Ovary (tissue), 9 donors: ENCODE measurements around the gene CRACR2A. TPM values are rescaled to one million over a fixed set of nuclear protein-coding genes. Genes with fewer than 3 reads are reported as not detected.

Source experiments
- DNase-seq, 5 donors: peaks; one replicate each; pipeline ENCODE4 v3.0.0-alpha.2; 2019 to 2020
- H3K27ac ChIP-seq, 2 donors: fragments of 200-600 bp; one replicate each; pipeline versions ENCODE4 v1.5.1 to v1.8.0; 2019 to 2022
- H3K27me3 ChIP-seq: fragments of 200-600 bp; one replicate; pipeline ENCODE4 v1.8.0; 2022
- H3K36me3 ChIP-seq: fragments of 200-600 bp; sonication (generic); one replicate; pipeline ENCODE4 v1.5.1; 2019
- H3K4me1 ChIP-seq: one replicate; pipeline ENCODE4 v1.8.1; 2013; ENCODE audit warnings: mild to moderate bottlenecking, moderate library complexity; ENCODE audit not compliant: insufficient read depth
- H3K4me3 ChIP-seq: fragments of 200-600 bp; sonication (generic); one replicate; pipeline ENCODE4 v1.5.1; 2017
- H3K9me3 ChIP-seq, 2 donors: fragments of 200-600 bp in 1 of 2; sonication (generic) in 1 of 2; one replicate each; pipeline versions ENCODE4 v1.5.1 to v1.8.1; 2013 to 2019; ENCODE audit warnings: mild to moderate bottlenecking in 1 of 2, moderate library complexity in 1 of 2
- CTCF ChIP-seq, 3 donors: fragments of 450-650 bp in 2 of 3; fragments of 200-600 bp in 1 of 3; IDR thresholded peaks; one replicate each; pipeline versions ENCODE4 v1.5.1 to v1.8.0; 2016 to 2022; ENCODE audit warnings: antibody characterized with exemption in 3 of 3, mild to moderate bottlenecking in 1 of 3
- EP300 ChIP-seq: sonication (generic); formaldehyde crosslinking; IDR thresholded peaks from one replicate; pipeline ENCODE4 v1.6.1; 2017; ENCODE audit warnings: antibody characterized with exemption
- POLR2A ChIP-seq: fragments of 450-650 bp; IDR thresholded peaks from one replicate; pipeline ENCODE4 v1.6.1; 2017; ENCODE audit warnings: antibody characterized with exemption, mild to moderate bottlenecking, moderate library complexity
- WGBS, 3 donors: extraction: QIAGEN DNeasy Blood & Tissue Kit in 1 of 3; methylation state at CpG; one replicate each; pipeline versions ENCODE4 v1.1.5 to v1.1.7; 2013 to 2017; 5-methylcytosine and 5-hydroxymethylcytosine counted together
- intact Hi-C, 4 donors: fragments of 100-400 bp; cut with DNase I; formaldehyde crosslinking; loops; one replicate each; pipeline versions ENCODE4 v1.11.0 to v1.15.1; 2022 to 2023
- polyA plus RNA-seq, 2 donors: library from polyadenylated mRNA; stranded (reverse); fragments of 200-250 nt in 1 of 2; fragments of 350-450 nt in 1 of 2; fragmentation: Illumina TruSeq in 1 of 2; extraction: RNeasy Lipid Tissue Mini Kit (QIAGEN cat#74804) in 1 of 2; gene quantifications; one replicate each; pipeline ENCODE4 v1.2.3, GENCODE V29; 2013 to 2014
- total RNA-seq, 7 donors: library from RNA; depleted of rRNA in 2 of 7; stranded (reverse); fragments of >200 nt in 2 of 7; fragmentation: NEBNext Ultra II Directional in 3 of 7; extraction: Animal tissue kit (Norgen Biotek cat#: 25700) in 3 of 7; gene quantifications; one replicate each; pipeline versions ENCODE4 v1.1.0 to v1.2.4, GENCODE V29; 2016 to 2023
- donor health status: DM: no; HTN: no; CAD: no; lungs with moderate emphysema.
- donor health status: DM: no; HTN: no; CAD: no.
- donor health status: Bipolar disorder and iron deficiency.
- donor health status: DM: yes; HTN: yes; CAD: no.
- donor health status: DM: no; HTN: no; CAD: no.
- donor health status: DM: yes; HTN: yes; CAD: no.

The CRACR2A gene
- total and polyA plus RNA-seq, 9 donors: 1.8 to 7.7 (median 4.4) TPM

GRCh38 chr12:3578557-3578956, 174.4 kb downstream of the CRACR2A start:
- no peak overlapping the region for H3K4me3 ChIP-seq
- DNase-seq: no peak
- no peak overlapping the region for H3K27ac ChIP-seq
- no peaks in the 10 kb centered on the region for H3K36me3 ChIP-seq
- no peak for TF ChIP-seq POLR2A
- no peak for TF ChIP-seq EP300
- TF ChIP-seq CTCF (IDR thresholded peaks at IDR 0.05): no peak
- no peaks in the 10 kb centered on the region for H3K27me3 ChIP-seq
- H3K9me3 ChIP-seq: no peaks in the 10 kb centered on the region
- intact Hi-C loops: no loop called here
- H3K4me1 ChIP-seq: no peaks in the 10 kb centered on the region
- WGBS, 3 donors: 58 to 70% (median 63%) methylated on average over 5 of the region's 5 CpGs

- H3K36me3 ChIP-seq: no peaks in the 10 kb centered on the region
- intact Hi-C loops: no loop called here
- no peaks in the 10 kb centered on the region for H3K4me1 ChIP-seq
- no peak for DNase-seq
- TF ChIP-seq POLR2A (no peak), EP300 (no peak), CTCF (IDR thresholded peaks at IDR 0.05) (no peak)
- WGBS, 3 donors: 89 to 94% (median 94%) methylated on average over 9 of the region's 9 CpGs
- no peaks in the 10 kb centered on the region for H3K9me3 ChIP-seq
- H3K27ac ChIP-seq: no peak overlapping the region
- H3K4me3 ChIP-seq: no peak overlapping the region
- H3K27me3 ChIP-seq: no peaks in the 10 kb centered on the region
These were observed 176.0 kb downstream of the CRACR2A start for GRCh38 chr12:3576891-3577290.

- 73 to 79% (median 74%) methylated on average over 7 of the region's 7 CpGs for WGBS, 3 donors
- no peaks in the 10 kb centered on the region for H3K36me3 ChIP-seq
These were observed 177.9 kb downstream of the CRACR2A start for GRCh38 chr12:3574986-3575385.

GRCh38 chr12:3572560-3572959, 180.3 kb downstream of the CRACR2A start:
- intact Hi-C loops: no loop called here
- no peaks in the 10 kb centered on the region for H3K9me3 ChIP-seq
- H3K27ac ChIP-seq: no peak overlapping the region
- no peak for DNase-seq
- no peaks in the 10 kb centered on the region for H3K36me3 ChIP-seq
- H3K4me3 ChIP-seq: no peak overlapping the region
- TF ChIP-seq CTCF (IDR thresholded peaks at IDR 0.05): no peak
- no peak for TF ChIP-seq POLR2A
- no peak for TF ChIP-seq EP300
- no peaks in the 10 kb centered on the region for H3K27me3 ChIP-seq
- peaks cover 2% of the 10 kb centered on the region for H3K4me1 ChIP-seq

More at GRCh38 chr12:3574986-3575385, 177.9 kb downstream of the CRACR2A start:
- H3K4me1 ChIP-seq: peaks cover 2% of the 10 kb centered on the region
- no peak for DNase-seq
- no peak overlapping the region for H3K4me3 ChIP-seq
- H3K27me3 ChIP-seq: no peaks in the 10 kb centered on the region
- no peak overlapping the region for H3K27ac ChIP-seq
- no peak for TF ChIP-seq EP300
- TF ChIP-seq CTCF (IDR thresholded peaks at IDR 0.05): no peak
- TF ChIP-seq POLR2A: no peak
- intact Hi-C loops: no loop called here
- no peaks in the 10 kb centered on the region for H3K9me3 ChIP-seq

- Histone ChIP-seq H3K9me3 (no peaks in the 10 kb centered on the region), H3K27me3 (no peaks in the 10 kb centered on the region), H3K4me3 (no peak overlapping the region), H3K4me1 (peaks cover 2% of the 10 kb centered on the region), H3K27ac (no peak overlapping the region), H3K36me3 (no peaks in the 10 kb centered on the region)
- DNase-seq: no peak
- intact Hi-C loops: no loop called here
- TF ChIP-seq CTCF (IDR thresholded peaks at IDR 0.05) (no peak), POLR2A (no peak), EP300 (no peak)
These were observed 181.2 kb downstream of the CRACR2A start for GRCh38 chr12:3571724-3572123.
